IPS DF 19.7 (cell line): ENCODE measurements around the gene ERBB4.
"Not testable (repeated sequence)": the region's sequence is repeated elsewhere in the genome, so short reads cannot be mapped to it uniquely, and the experiment has no call there.

Experiments
- DNase-seq: peaks from one replicate; pipeline ENCODE4 v3.0.0-alpha.2; 2013; ENCODE audit warnings: low read depth, low spot score

Gene ERBB4

GRCh38 chr2:211741966-211742365 is 796.6 kb downstream of the ERBB4 start:
- DNase-seq = no peak

GRCh38 chr2:211737282-211737681 is 801.3 kb downstream of the ERBB4 start:
- no peak for DNase-seq

GRCh38 chr2:211730215-211730614 is 808.4 kb downstream of the ERBB4 start:
- no peak for DNase-seq

- DNase-seq = no peak
These were observed 809.2 kb downstream of the ERBB4 start for GRCh38 chr2:211729433-211729832.

GRCh38 chr2:211724933-211725332 is 813.7 kb downstream of the ERBB4 start:
- DNase-seq = no peak

GRCh38 chr2:211723398-211723797 is 815.2 kb downstream of the ERBB4 start:
- no peak for DNase-seq

GRCh38 chr2:211722928-211723327 is 815.7 kb downstream of the ERBB4 start:
- DNase-seq = no peak

GRCh38 chr2:211721874-211722273 is 816.7 kb downstream of the ERBB4 start:
- not testable (repeated sequence) for DNase-seq

- no peak for DNase-seq
These were observed 829.2 kb downstream of the ERBB4 start for GRCh38 chr2:211709389-211709788.

GRCh38 chr2:211692689-211693088 is 845.9 kb downstream of the ERBB4 start:
- DNase-seq = no peak

- DNase-seq = no peak
These were observed 847.9 kb downstream of the ERBB4 start for GRCh38 chr2:211690736-211691135.

GRCh38 chr2:211688196-211688595 is 850.4 kb downstream of the ERBB4 start:
- DNase-seq = no peak

- DNase-seq = no peak
These were observed 863.9 kb downstream of the ERBB4 start for GRCh38 chr2:211674715-211675114.

- no peak for DNase-seq
These were observed 865.3 kb downstream of the ERBB4 start for GRCh38 chr2:211673133-211673905.

- no peak for DNase-seq
These were observed 866.6 kb downstream of the ERBB4 start for GRCh38 chr2:211671977-211672376.

GRCh38 chr2:211665299-211665698 is 873.3 kb downstream of the ERBB4 start:
- DNase-seq = no peak

- no peak for DNase-seq
These were observed 874.3 kb downstream of the ERBB4 start for GRCh38 chr2:211664321-211664720.

- no peak for DNase-seq
These were observed 884.3 kb downstream of the ERBB4 start for GRCh38 chr2:211654211-211654780.

GRCh38 chr2:211652327-211652726 is 886.3 kb downstream of the ERBB4 start:
- no peak for DNase-seq

GRCh38 chr2:211649331-211649730 is 889.3 kb downstream of the ERBB4 start:
- no peak for DNase-seq

- no peak for DNase-seq
These were observed 907.1 kb downstream of the ERBB4 start for GRCh38 chr2:211631503-211631902.

GRCh38 chr2:211623096-211623495 is 915.5 kb downstream of the ERBB4 start:
- no peak for DNase-seq

- no peak for DNase-seq
These were observed 917.6 kb downstream of the ERBB4 start for GRCh38 chr2:211620986-211621385.
